Measurements from ENCODE around the gene STX8.
A peak's percentile ranks its signal among the peaks of the same experiment; 100 is the strongest.
"Not testable (repeated sequence)": the region's sequence is repeated elsewhere in the genome, so short reads cannot be mapped to it uniquely, and the experiment has no call there.

The STX8 gene

GRCh38 chr17:9575381-9576101 lies at the start of gene STX8:
STX8 (minus strand) TSS chr17:9575820; CDS start chr17:9575808, 12 bp downstream.
- H3K4me3 ChIP-seq (ENCODE audit: low read depth, low read length): peak within 1 kb of the TSS; percentile 96
- TF ChIP-seq CTCF (IDR thresholded peaks at IDR 0.05; ENCODE audit: low read depth, low read length): no peak

- no peak overlapping the region for H3K4me3 ChIP-seq (ENCODE audit: low read depth, low read length)
- no peak for TF ChIP-seq CTCF (IDR thresholded peaks at IDR 0.05; ENCODE audit: low read depth, low read length)
These were observed 47.3 kb upstream of the STX8 start for GRCh38 chr17:9622961-9623360.

- no peak for TF ChIP-seq CTCF (IDR thresholded peaks at IDR 0.05; ENCODE audit: low read depth, low read length)
- no peak overlapping the region for H3K4me3 ChIP-seq (ENCODE audit: low read depth, low read length)
These were observed 39.9 kb upstream of the STX8 start for GRCh38 chr17:9615486-9615885.

GRCh38 chr17:9612006-9612405 lies 36.4 kb upstream of the STX8 start:
- TF ChIP-seq CTCF (IDR thresholded peaks at IDR 0.05; ENCODE audit: low read depth, low read length): no peak
- H3K4me3 ChIP-seq (ENCODE audit: low read depth, low read length): no peak overlapping the region

GRCh38 chr17:9611557-9611956 lies 35.9 kb upstream of the STX8 start:
- no peak for TF ChIP-seq CTCF (IDR thresholded peaks at IDR 0.05; ENCODE audit: low read depth, low read length)
- no peak overlapping the region for H3K4me3 ChIP-seq (ENCODE audit: low read depth, low read length)

GRCh38 chr17:9607058-9607457 lies 31.4 kb upstream of the STX8 start:
- H3K4me3 ChIP-seq (ENCODE audit: low read depth, low read length): not testable (repeated sequence)

- TF ChIP-seq CTCF (IDR thresholded peaks at IDR 0.05; ENCODE audit: low read depth, low read length): no peak
- no peak overlapping the region for H3K4me3 ChIP-seq (ENCODE audit: low read depth, low read length)
These were observed 30.8 kb upstream of the STX8 start for GRCh38 chr17:9606453-9606852.

- H3K4me3 ChIP-seq (ENCODE audit: low read depth, low read length): not testable (repeated sequence)
These were observed 29.0 kb upstream of the STX8 start for GRCh38 chr17:9604583-9604982.
